ENCODE data around the gene TMEM106C. TPM values are rescaled to one million over a fixed set of nuclear protein-coding genes. Genes with fewer than 3 reads are reported as not detected.

The TMEM106C gene
- polyA plus RNA-seq, 1 donor from 2014 or later = 290 TPM

DNA sequence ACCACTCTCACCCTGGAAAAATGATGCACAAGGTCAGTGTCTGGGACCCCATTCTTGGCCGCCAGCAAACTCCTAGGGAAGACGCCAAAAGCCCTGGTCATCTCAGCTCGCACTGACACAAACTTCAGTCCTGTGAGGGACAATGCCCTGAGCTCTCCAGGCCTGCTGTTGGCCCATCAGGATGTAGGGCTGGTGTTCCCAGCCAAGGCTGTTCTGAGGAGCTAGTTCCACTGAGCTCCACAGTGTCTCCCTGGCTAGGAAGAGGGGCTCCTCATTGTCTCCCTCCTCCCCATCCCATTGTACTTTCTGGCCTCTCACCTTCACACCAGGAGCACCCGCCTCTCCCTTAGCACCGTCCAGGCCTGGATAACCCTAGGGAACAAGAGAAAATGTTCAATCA lies 30.1 kb downstream of the TMEM106C start:
- Histone ChIP-seq H3K9me3 (ENCODE audit: low read length) (no peaks in the 10 kb centered on the region), H3K4me2 (ENCODE audit: low read length) (no peak overlapping the region), H3K27me3 (ENCODE audit: insufficient read depth, low read depth, low read length) (no peaks in the 10 kb centered on the region), H3K36me3 (ENCODE audit: insufficient read depth, low read length) (no peaks in the 10 kb centered on the region), H3K4me3 (ENCODE audit: low read length) (no peak overlapping the region), H2AFZ (ENCODE audit: low read depth, low read length) (no peak overlapping the region), H3F3A (ENCODE audit: insufficient read depth, low read length, poor library complexity, severe bottlenecking) (no peaks in the 10 kb centered on the region), H3K9me2 (ENCODE audit: insufficient read depth, low read length) (no peaks in the 10 kb centered on the region), H3K79me2 (replicated peaks; ENCODE audit: insufficient read depth, low read length) (no peaks in the 10 kb centered on the region), H4K20me1 (ENCODE audit: insufficient read depth) (no peaks in the 10 kb centered on the region), H3K27ac (ENCODE audit: low read length) (no peak overlapping the region), H3K9ac (ENCODE audit: low read length) (no peak overlapping the region)
- no peak for TF ChIP-seq POLR2AphosphoS5 (IDR thresholded peaks at IDR 0.05)
- TF ChIP-seq, protein P1, sequence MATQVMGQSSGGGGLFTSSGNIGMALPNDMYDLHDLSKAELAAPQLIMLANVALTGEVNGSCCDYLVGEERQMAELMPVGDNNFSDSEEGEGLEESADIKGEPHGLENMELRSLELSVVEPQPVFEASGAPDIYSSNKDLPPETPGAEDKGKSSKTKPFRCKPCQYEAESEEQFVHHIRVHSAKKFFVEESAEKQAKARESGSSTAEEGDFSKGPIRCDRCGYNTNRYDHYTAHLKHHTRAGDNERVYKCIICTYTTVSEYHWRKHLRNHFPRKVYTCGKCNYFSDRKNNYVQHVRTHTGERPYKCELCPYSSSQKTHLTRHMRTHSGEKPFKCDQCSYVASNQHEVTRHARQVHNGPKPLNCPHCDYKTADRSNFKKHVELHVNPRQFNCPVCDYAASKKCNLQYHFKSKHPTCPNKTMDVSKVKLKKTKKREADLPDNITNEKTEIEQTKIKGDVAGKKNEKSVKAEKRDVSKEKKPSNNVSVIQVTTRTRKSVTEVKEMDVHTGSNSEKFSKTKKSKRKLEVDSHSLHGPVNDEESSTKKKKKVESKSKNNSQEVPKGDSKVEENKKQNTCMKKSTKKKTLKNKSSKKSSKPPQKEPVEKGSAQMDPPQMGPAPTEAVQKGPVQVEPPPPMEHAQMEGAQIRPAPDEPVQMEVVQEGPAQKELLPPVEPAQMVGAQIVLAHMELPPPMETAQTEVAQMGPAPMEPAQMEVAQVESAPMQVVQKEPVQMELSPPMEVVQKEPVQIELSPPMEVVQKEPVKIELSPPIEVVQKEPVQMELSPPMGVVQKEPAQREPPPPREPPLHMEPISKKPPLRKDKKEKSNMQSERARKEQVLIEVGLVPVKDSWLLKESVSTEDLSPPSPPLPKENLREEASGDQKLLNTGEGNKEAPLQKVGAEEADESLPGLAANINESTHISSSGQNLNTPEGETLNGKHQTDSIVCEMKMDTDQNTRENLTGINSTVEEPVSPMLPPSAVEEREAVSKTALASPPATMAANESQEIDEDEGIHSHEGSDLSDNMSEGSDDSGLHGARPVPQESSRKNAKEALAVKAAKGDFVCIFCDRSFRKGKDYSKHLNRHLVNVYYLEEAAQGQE (IDR thresholded peaks at IDR 0.05; ENCODE audit: borderline replicate concordance) = no peak
- no peak for TF ChIP-seq CTCF (IDR thresholded peaks at IDR 0.05; ENCODE audit: poor library complexity, severe bottlenecking)
- no peak for TF ChIP-seq EP300 (conservative IDR thresholded peaks at IDR 0.05; ENCODE audit: poor library complexity, severe bottlenecking)
- TF ChIP-seq SMC3 (conservative IDR thresholded peaks at IDR 0.05; ENCODE audit: poor library complexity) = no peak
- no peak for TF ChIP-seq RAD21 (conservative IDR thresholded peaks at IDR 0.05)

DNA sequence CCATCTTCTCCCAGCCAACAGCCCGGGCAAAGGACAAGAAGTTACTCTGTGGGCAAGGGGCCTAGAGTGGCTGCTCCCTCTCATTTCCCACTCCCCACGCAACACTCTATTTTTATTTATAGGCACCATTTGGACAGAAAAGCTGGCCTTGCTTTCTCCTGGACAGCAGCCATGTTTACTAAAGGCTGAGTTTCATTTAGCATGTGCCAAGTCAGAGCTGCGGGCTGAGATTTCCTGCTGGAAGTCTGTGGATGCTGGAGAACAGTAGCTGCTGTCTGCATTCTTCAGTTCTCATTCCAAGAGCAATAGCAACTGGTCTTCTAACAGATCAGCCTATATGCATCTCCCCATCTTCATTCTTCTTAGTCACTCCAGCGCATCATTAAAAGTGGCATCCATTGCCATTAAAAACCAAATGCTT lies 32.6 kb downstream of the TMEM106C start:
- no peaks in the 10 kb centered on the region for H4K20me1 ChIP-seq (ENCODE audit: insufficient read depth)
- H3K9ac ChIP-seq (ENCODE audit: low read length) = no peak overlapping the region
- H3K27me3 ChIP-seq (ENCODE audit: insufficient read depth, low read depth, low read length) = peaks cover 5% of the 10 kb centered on the region
- H3F3A ChIP-seq (ENCODE audit: insufficient read depth, low read length, poor library complexity, severe bottlenecking) = no peaks in the 10 kb centered on the region
- peaks cover 14% of the 10 kb centered on the region for H3K79me2 ChIP-seq (replicated peaks; ENCODE audit: insufficient read depth, low read length)
- no peaks in the 10 kb centered on the region for H3K36me3 ChIP-seq (ENCODE audit: insufficient read depth, low read length)
- H3K9me2 ChIP-seq (ENCODE audit: insufficient read depth, low read length) = no peaks in the 10 kb centered on the region
- H3K9me3 ChIP-seq (ENCODE audit: low read length) = no peaks in the 10 kb centered on the region
- H3K27ac ChIP-seq (ENCODE audit: low read length) = no peak overlapping the region
- H3K4me3 ChIP-seq (ENCODE audit: low read length) = no peak overlapping the region
- no peak overlapping the region for H3K4me2 ChIP-seq (ENCODE audit: low read length)
- H2AFZ ChIP-seq (ENCODE audit: low read depth, low read length) = no peak overlapping the region
- TF ChIP-seq RAD21 (conservative IDR thresholded peaks at IDR 0.05) (no peak), CTCF (IDR thresholded peaks at IDR 0.05; ENCODE audit: poor library complexity, severe bottlenecking) (no peak), POLR2AphosphoS5 (IDR thresholded peaks at IDR 0.05) (no peak), SMC3 (conservative IDR thresholded peaks at IDR 0.05; ENCODE audit: poor library complexity) (no peak), MXI1 (conservative IDR thresholded peaks at IDR 0.05; ENCODE audit: poor library complexity, severe bottlenecking) (no peak), EZH2 (IDR thresholded peaks at IDR 0.05; ENCODE audit: borderline replicate concordance, insufficient read depth, low read length, poor library complexity, severe bottlenecking) (no peak), EP300 (conservative IDR thresholded peaks at IDR 0.05; ENCODE audit: poor library complexity, severe bottlenecking) (no peak)
- TF ChIP-seq, protein P1 (IDR thresholded peaks at IDR 0.05; ENCODE audit: borderline replicate concordance) = no peak
